NCI-H1436 (cell line): ENCODE measurements around the gene PLPPR5.

Experiments
- DNase-seq: peaks from one replicate; lab custom pipeline; 2025; lab: John Stamatoyannopoulos, UW

The PLPPR5 gene

GRCh38 chr1:98849969-98850636, 154.6 kb downstream of the PLPPR5 start:
- DNase-seq: no peak

GRCh38 chr1:98842241-98842640, 162.4 kb downstream of the PLPPR5 start:
- no peak for DNase-seq
